Activated naive CD4-positive, alpha-beta T cell treated with anti-CD3 and anti-CD28 coated beads for 36 hours (primary cell): ENCODE results near the gene IRAG1. TPM values are rescaled to one million over a fixed set of nuclear protein-coding genes. Genes with fewer than 3 reads are reported as not detected.
"Not testable (repeated sequence)": the region's sequence is repeated elsewhere in the genome, so short reads cannot be mapped to it uniquely, and the experiment has no call there.

Source experiments
- CTCF ChIA-PET: fragments of 350-600 bp; sonication (Branson Sonifier 250); formaldehyde crosslinking; loops from one replicate; lab custom pipeline; 2021; ENCODE audit warnings: antibody characterized with exemption; lab: Charles Lee
- DNase-seq: peaks from one replicate; pipeline ENCODE4 v3.0.0-alpha.2; 2020
- H3K27ac Mint-ChIP-seq: one replicate; pipeline ENCODE4 v1.8.0; 2021; ENCODE audit warnings: mild to moderate bottlenecking, mixed read lengths
- H3K27me3 Mint-ChIP-seq: one replicate; pipeline ENCODE4 v1.8.0; 2021; ENCODE audit warnings: low read depth, mixed read lengths
- H3K36me3 Mint-ChIP-seq: one replicate; pipeline ENCODE4 v1.8.0; 2021; ENCODE audit warnings: low read depth, mixed read lengths
- H3K4me1 Mint-ChIP-seq: one replicate; pipeline ENCODE4 v1.8.0; 2021; ENCODE audit warnings: low read depth, mixed read lengths
- H3K4me3 Mint-ChIP-seq: one replicate; pipeline ENCODE4 v1.8.0; 2021; ENCODE audit warnings: mild to moderate bottlenecking, moderate library complexity, mixed read lengths
- H3K9me3 Mint-ChIP-seq: one replicate; pipeline ENCODE4 v1.8.0; 2021; ENCODE audit warnings: mixed read lengths
- intact Hi-C: fragments of 100-400 bp; cut with micrococcal nuclease; formaldehyde crosslinking; loops from one replicate; pipeline ENCODE4 v1.15.1; 2023
- total RNA-seq, 2 experiments: library from RNA; stranded (reverse); gene quantifications; one replicate each; pipeline ENCODE4 v1.2.3, GENCODE V29; 2021

Gene IRAG1
- total RNA-seq, 2 experiments from 2014 or later = not detected

GRCh38 chr11:10695833-10696232 lies 2.3 kb upstream of the IRAG1 start:
- Mint-ChIP-seq H3K4me1 (no peaks in the 10 kb centered on the region), H3K4me3 (no peak overlapping the region), H3K9me3 (no peaks in the 10 kb centered on the region), H3K36me3 (no peaks in the 10 kb centered on the region), H3K27ac (no peak overlapping the region), H3K27me3 (peaks cover 8% of the 10 kb centered on the region)
- CTCF ChIA-PET = no interaction called here
- intact Hi-C loops = no loop called here
- no peak for DNase-seq

GRCh38 chr11:10694486-10695239 lies 1.1 kb upstream of the IRAG1 start:
- intact Hi-C loops = no loop called here
- no peaks in the 10 kb centered on the region for H3K4me1 Mint-ChIP-seq
- H3K4me3 Mint-ChIP-seq = no peak overlapping the region
- no peak for DNase-seq
- CTCF ChIA-PET = no interaction called here
- H3K27me3 Mint-ChIP-seq = peaks cover 9% of the 10 kb centered on the region
- no peaks in the 10 kb centered on the region for H3K36me3 Mint-ChIP-seq
- no peak overlapping the region for H3K27ac Mint-ChIP-seq
- no peaks in the 10 kb centered on the region for H3K9me3 Mint-ChIP-seq

- H3K4me1 Mint-ChIP-seq = no peaks in the 10 kb centered on the region
- no peak overlapping the region for H3K4me3 Mint-ChIP-seq
- H3K27me3 Mint-ChIP-seq = peaks cover 9% of the 10 kb centered on the region
- no peak for DNase-seq
- H3K9me3 Mint-ChIP-seq = no peaks in the 10 kb centered on the region
- intact Hi-C loops = no loop called here
- H3K36me3 Mint-ChIP-seq = no peaks in the 10 kb centered on the region
- CTCF ChIA-PET = no interaction called here
- no peak overlapping the region for H3K27ac Mint-ChIP-seq
These were observed 932 bp downstream of the IRAG1 start for GRCh38 chr11:10692531-10693115.

- intact Hi-C loops = no loop called here
- Mint-ChIP-seq H3K27me3 (peaks cover 6% of the 10 kb centered on the region), H3K4me1 (no peaks in the 10 kb centered on the region), H3K27ac (no peak overlapping the region), H3K4me3 (no peak overlapping the region), H3K36me3 (no peaks in the 10 kb centered on the region), H3K9me3 (no peaks in the 10 kb centered on the region)
- CTCF ChIA-PET = interaction anchor here (1.1 to 1.4 kb wide), 2 partner anchors 34 to 322 kb away, joined by 3 to 6 read pairs; no protein-coding TSS in a partner anchor
- no peak for DNase-seq
These were observed 5.2 kb downstream of the IRAG1 start for GRCh38 chr11:10688401-10688800.

- Mint-ChIP-seq H3K4me3 (no peak overlapping the region), H3K4me1 (no peaks in the 10 kb centered on the region), H3K27ac (no peak overlapping the region), H3K36me3 (no peaks in the 10 kb centered on the region), H3K27me3 (peaks cover 6% of the 10 kb centered on the region), H3K9me3 (no peaks in the 10 kb centered on the region)
- CTCF ChIA-PET = interaction anchor here (0.6 kb wide), 1 partner anchor 31 kb away, joined by 3 read pairs; no protein-coding TSS in a partner anchor
- no peak for DNase-seq
- intact Hi-C loops = no loop called here
These were observed 7.2 kb downstream of the IRAG1 start for GRCh38 chr11:10686311-10686710.

- CTCF ChIA-PET = interaction anchor here (0.6 kb wide), 2 partner anchors 711 to 1702 kb away, joined by 3 to 4 read pairs; no protein-coding TSS in a partner anchor
- Mint-ChIP-seq H3K9me3 (no peaks in the 10 kb centered on the region), H3K27ac (no peak overlapping the region), H3K4me1 (no peaks in the 10 kb centered on the region), H3K4me3 (no peak overlapping the region), H3K36me3 (no peaks in the 10 kb centered on the region), H3K27me3 (peaks cover 13% of the 10 kb centered on the region)
- intact Hi-C loops = no loop called here
- no peak for DNase-seq
These were observed 10.1 kb downstream of the IRAG1 start for GRCh38 chr11:10683429-10683828.

GRCh38 chr11:10680956-10681487 lies 12.5 kb downstream of the IRAG1 start:
- intact Hi-C loops = no loop called here
- Mint-ChIP-seq H3K36me3 (no peaks in the 10 kb centered on the region), H3K4me3 (no peak overlapping the region), H3K4me1 (no peaks in the 10 kb centered on the region), H3K27ac (no peak overlapping the region), H3K9me3 (no peaks in the 10 kb centered on the region), H3K27me3 (peaks cover 23% of the 10 kb centered on the region)
- no peak for DNase-seq
- CTCF ChIA-PET = interaction anchor here (0.6 kb wide), 1 partner anchor 71 kb away, joined by 3 read pairs; no protein-coding TSS in a partner anchor

GRCh38 chr11:10680279-10680678 lies 13.3 kb downstream of the IRAG1 start:
- not testable (repeated sequence) for H3K27ac Mint-ChIP-seq

GRCh38 chr11:10679644-10680043 lies 13.9 kb downstream of the IRAG1 start:
- peaks cover 29% of the 10 kb centered on the region for H3K27me3 Mint-ChIP-seq
- H3K27ac Mint-ChIP-seq = no peak overlapping the region
- CTCF ChIA-PET = no interaction called here
- H3K4me3 Mint-ChIP-seq = no peak overlapping the region
- H3K9me3 Mint-ChIP-seq = no peaks in the 10 kb centered on the region
- intact Hi-C loops = no loop called here
- no peaks in the 10 kb centered on the region for H3K36me3 Mint-ChIP-seq
- no peak for DNase-seq
- H3K4me1 Mint-ChIP-seq = peaks cover 3% of the 10 kb centered on the region

More at GRCh38 chr11:10680279-10680678, 13.3 kb downstream of the IRAG1 start:
- H3K36me3 Mint-ChIP-seq, H3K4me1 Mint-ChIP-seq, H3K9me3 Mint-ChIP-seq, H3K4me3 Mint-ChIP-seq, DNase-seq, intact Hi-C loops: not testable (repeated sequence)
- H3K27me3 Mint-ChIP-seq = peaks cover 29% of the 10 kb centered on the region
- CTCF ChIA-PET = interaction anchor here (0.6 kb wide), 1 partner anchor 72 kb away, joined by 3 read pairs; no protein-coding TSS in a partner anchor

- Mint-ChIP-seq H3K36me3 (no peaks in the 10 kb centered on the region), H3K4me3 (no peak overlapping the region), H3K4me1 (peaks cover 3% of the 10 kb centered on the region), H3K9me3 (no peaks in the 10 kb centered on the region), H3K27me3 (peaks cover 40% of the 10 kb centered on the region), H3K27ac (no peak overlapping the region)
- CTCF ChIA-PET = interaction anchor here (0.6 to 1.2 kb wide), 2 partner anchors 27 to 30 kb away, joined by 3 read pairs; no protein-coding TSS in a partner anchor
- DNase-seq = no peak
- intact Hi-C loops = no loop called here
These were observed 15.5 kb downstream of the IRAG1 start for GRCh38 chr11:10678101-10678500.

- no peak for DNase-seq
- intact Hi-C loops = no loop called here
- Mint-ChIP-seq H3K27ac (no peak overlapping the region), H3K36me3 (no peaks in the 10 kb centered on the region), H3K4me3 (no peak overlapping the region), H3K9me3 (no peaks in the 10 kb centered on the region), H3K4me1 (peaks cover 3% of the 10 kb centered on the region), H3K27me3 (peaks cover 43% of the 10 kb centered on the region)
- CTCF ChIA-PET = interaction anchor here (0.6 to 1.3 kb wide), 3 partner anchors 10 to 39 kb away, joined by 3 to 4 read pairs (median 3); no protein-coding TSS in a partner anchor
These were observed 16.6 kb downstream of the IRAG1 start for GRCh38 chr11:10676919-10677318.

- H3K4me3 Mint-ChIP-seq = no peak overlapping the region
- no peaks in the 10 kb centered on the region for H3K36me3 Mint-ChIP-seq
- DNase-seq = no peak
- H3K27ac Mint-ChIP-seq = no peak overlapping the region
- H3K4me1 Mint-ChIP-seq = peaks cover 3% of the 10 kb centered on the region
- no peaks in the 10 kb centered on the region for H3K9me3 Mint-ChIP-seq
- H3K27me3 Mint-ChIP-seq = peaks cover 43% of the 10 kb centered on the region
- intact Hi-C loops = no loop called here
- CTCF ChIA-PET = no interaction called here
These were observed 18.6 kb downstream of the IRAG1 start for GRCh38 chr11:10674911-10675440.
